H1 (cell line): ENCODE measurements around the gene CELF4. TPM values are rescaled to one million over a fixed set of nuclear protein-coding genes. Genes with fewer than 3 reads are reported as not detected.

Experiments used
- CTBP2 ChIP-seq: IDR thresholded peaks from 2 replicates; pipeline ENCODE4 v1.7.0; 2011; ENCODE audit warnings: borderline replicate concordance, mild to moderate bottlenecking, moderate library complexity, mixed read lengths, low read length; ENCODE audit not compliant: insufficient read depth, insufficient read length
- NRF1 ChIP-seq: IDR thresholded peaks from 2 replicates; pipeline ENCODE4 v1.6.1; 2011; ENCODE audit warnings: mild to moderate bottlenecking, low read depth, low read length, improper control_type of control experiment
- POLR2A ChIP-seq, 2 experiments: IDR thresholded peaks; 1 replicate in 1 of 2; 2 replicates in 1 of 2; pipeline ENCODE4 v1.6.1; 2011; ENCODE audit warnings: low read depth in 2 of 2, low read length in 2 of 2, mild to moderate bottlenecking in 2 of 2; ENCODE audit errors: control extremely low read depth in 1 of 2
- POLR2AphosphoS5 ChIP-seq: IDR thresholded peaks from 2 replicates; pipeline ENCODE4 v1.6.1; 2011; ENCODE audit warnings: low read depth, low read length
- RBBP5 ChIP-seq: IDR thresholded peaks from 2 replicates; pipeline ENCODE4 v1.7.1; 2012; ENCODE audit warnings: low read depth, mild to moderate bottlenecking, inconsistent platforms, low read length, moderate library complexity, borderline replicate concordance
- SAP30 ChIP-seq: fragments of 300-600 bp; sonication (generic); IDR thresholded peaks from 2 replicates; pipeline ENCODE4 v1.7.1; 2012; ENCODE audit warnings: low read length, moderate library complexity, mild to moderate bottlenecking, inconsistent platforms; ENCODE audit not compliant: insufficient read depth, insufficient replicate concordance
- SUZ12 ChIP-seq: fragments of 200-600 bp; sonication (generic); IDR thresholded peaks from 2 replicates; pipeline ENCODE4 v1.6.1; 2012; ENCODE audit warnings: mild to moderate bottlenecking, inconsistent platforms, low read length, moderate library complexity, mixed read lengths
- TAF1 ChIP-seq: IDR thresholded peaks from 2 replicates; pipeline ENCODE4 v1.6.1; 2011; ENCODE audit warnings: mild to moderate bottlenecking, low read depth, low read length
- TAF7 ChIP-seq: optimal IDR thresholded peaks from 2 replicates; pipeline ENCODE3; 2011; ENCODE audit warnings: low read depth, mild to moderate bottlenecking, inconsistent platforms, low read length, moderate library complexity, borderline replicate concordance
- polyA plus RNA-seq, 7 experiments: library from polyadenylated mRNA; depleted of rRNA in 3 of 7; stranded (reverse) in 5 of 7; unstranded in 2 of 7; fragments of >200 nt in 5 of 7; fragments of 200-250 nt in 2 of 7; gene quantifications; 1 replicate in 5 of 7; 2 replicates in 1 of 7; 4 replicates in 1 of 7; pipeline versions ENCODE4 v1.2.1 to v1.2.3, GENCODE V29; 2011 to 2013; ENCODE audit warnings: missing spikeins in 2 of 7, mixed read lengths in 2 of 7
- total RNA-seq: library from RNA; stranded (reverse); fragmentation: NEBNext Ultra II Directional; extraction: Animal tissue kit (Norgen Biotek cat#: 25700); gene quantifications from 2 replicates; pipeline ENCODE4 v1.2.1, GENCODE V29; 2021

The CELF4 gene
- total and polyA plus RNA-seq, 2 of the 8 experiments (the other 6 are each of a cell fraction or from before 2014, with no cell fraction given), result 1.6 to 3.4 TPM

GRCh38 chr18:37408676-37409265 is 156.8 kb downstream of the CELF4 start (continued):
- TF ChIP-seq SAP30 (no peak), NRF1 (no peak), SUZ12 (no peak), POLR2A (IDR thresholded peaks at IDR 0.05; ENCODE audit: control extremely low read depth in 1 of 2, low read depth in 2 of 2, low read length in 2 of 2) (no peak), RBBP5 (no peak), TAF7 (no peak), POLR2AphosphoS5 (no peak), CTBP2 (no peak), TAF1 (no peak)
- TF ChIP-seq, all 59 proteins: peak for 0
